ENCODE measurements around the gene CA5B.

The CA5B gene

DNA sequence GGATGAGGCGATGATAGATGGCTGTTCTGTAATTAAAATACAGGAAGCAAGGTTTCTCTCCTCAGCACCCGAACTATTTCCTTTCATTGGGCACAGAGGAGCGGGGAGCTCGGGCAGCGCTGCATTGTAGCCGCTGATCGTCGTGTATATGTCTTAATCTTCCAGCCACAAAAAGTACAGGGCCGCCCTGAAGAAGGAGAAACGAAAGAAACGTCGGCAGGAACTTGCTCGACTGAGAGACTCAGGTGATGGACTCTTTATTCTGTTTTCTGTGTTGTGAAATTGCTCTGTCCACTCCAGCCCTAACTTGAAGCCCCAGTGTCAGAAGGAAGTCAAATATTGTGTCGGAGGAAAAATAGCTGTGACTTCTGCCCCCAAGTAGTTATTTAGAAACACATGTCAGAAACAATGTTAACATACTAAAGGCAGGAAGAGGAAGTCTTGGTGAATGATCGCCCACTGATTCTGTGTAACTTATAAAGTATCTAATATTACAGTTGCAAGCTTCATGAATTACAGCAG, 52.8 kb downstream of the CA5B start:
- peak overlapping the region; percentile 73 to 82 for H3K4me3 ChIP-seq (replicated peaks in 1 of 2; ENCODE audit: low read depth in 2 of 2, low read length in 2 of 2)
- peak; percentile 4 to 17 for DNase-seq (ENCODE audit: low read depth in 2 of 2)
- TF ChIP-seq, protein P1, sequence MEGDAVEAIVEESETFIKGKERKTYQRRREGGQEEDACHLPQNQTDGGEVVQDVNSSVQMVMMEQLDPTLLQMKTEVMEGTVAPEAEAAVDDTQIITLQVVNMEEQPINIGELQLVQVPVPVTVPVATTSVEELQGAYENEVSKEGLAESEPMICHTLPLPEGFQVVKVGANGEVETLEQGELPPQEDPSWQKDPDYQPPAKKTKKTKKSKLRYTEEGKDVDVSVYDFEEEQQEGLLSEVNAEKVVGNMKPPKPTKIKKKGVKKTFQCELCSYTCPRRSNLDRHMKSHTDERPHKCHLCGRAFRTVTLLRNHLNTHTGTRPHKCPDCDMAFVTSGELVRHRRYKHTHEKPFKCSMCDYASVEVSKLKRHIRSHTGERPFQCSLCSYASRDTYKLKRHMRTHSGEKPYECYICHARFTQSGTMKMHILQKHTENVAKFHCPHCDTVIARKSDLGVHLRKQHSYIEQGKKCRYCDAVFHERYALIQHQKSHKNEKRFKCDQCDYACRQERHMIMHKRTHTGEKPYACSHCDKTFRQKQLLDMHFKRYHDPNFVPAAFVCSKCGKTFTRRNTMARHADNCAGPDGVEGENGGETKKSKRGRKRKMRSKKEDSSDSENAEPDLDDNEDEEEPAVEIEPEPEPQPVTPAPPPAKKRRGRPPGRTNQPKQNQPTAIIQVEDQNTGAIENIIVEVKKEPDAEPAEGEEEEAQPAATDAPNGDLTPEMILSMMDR (IDR thresholded peaks at IDR 0.05; ENCODE audit: low read depth, low read length): no peak

DNA sequence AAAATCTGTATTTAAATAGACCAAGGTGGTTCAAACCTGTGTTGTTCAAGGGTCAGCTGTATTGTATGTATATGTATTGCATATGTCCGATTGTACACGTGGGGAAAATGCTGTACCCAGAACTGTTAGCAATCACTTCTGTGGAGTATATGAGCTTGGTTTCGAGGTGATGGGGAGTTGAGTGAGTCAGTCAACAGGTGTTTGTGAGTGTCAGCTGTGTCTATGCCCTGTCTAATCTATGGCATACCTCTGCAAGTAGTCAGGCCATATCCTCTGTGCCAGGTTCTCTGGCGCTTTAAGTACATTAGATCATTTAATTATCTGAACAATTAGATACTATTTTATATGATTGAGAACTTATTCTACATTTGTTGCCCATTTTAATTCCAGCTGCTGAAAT, 59.6 kb downstream of the CA5B start:
- TF ChIP-seq, protein P1 (IDR thresholded peaks at IDR 0.05; ENCODE audit: low read depth, low read length): no peak
- H3K4me3 ChIP-seq (replicated peaks in 1 of 2; ENCODE audit: low read depth in 2 of 2, low read length in 2 of 2): no peak overlapping the region
- DNase-seq (ENCODE audit: low read depth in 2 of 2): no peak

DNA sequence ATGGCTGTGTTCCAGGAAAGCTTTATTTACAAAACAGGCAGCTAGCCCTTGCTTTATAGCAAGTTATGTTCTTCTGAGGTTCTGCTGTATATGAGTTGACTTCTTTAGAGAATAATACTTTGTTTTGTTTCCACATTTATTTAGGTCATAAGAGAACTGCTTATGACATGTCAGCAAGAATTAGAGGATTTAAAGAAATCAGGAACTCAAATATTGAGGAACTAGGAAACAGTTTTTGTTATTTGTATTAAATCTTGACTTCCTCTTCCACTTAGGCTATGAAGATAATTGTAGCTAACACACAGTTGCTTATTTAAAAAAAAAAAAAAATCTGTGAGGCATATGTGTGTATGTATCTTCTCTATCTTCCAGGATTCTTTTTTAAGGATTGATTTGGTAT, 66.5 kb downstream of the CA5B start:
- no peak overlapping the region for H3K4me3 ChIP-seq (replicated peaks in 1 of 2; ENCODE audit: low read depth in 2 of 2, low read length in 2 of 2)
- no peak for DNase-seq (ENCODE audit: low read depth in 2 of 2)
- TF ChIP-seq, protein P1 (IDR thresholded peaks at IDR 0.05; ENCODE audit: low read depth, low read length): no peak

DNA sequence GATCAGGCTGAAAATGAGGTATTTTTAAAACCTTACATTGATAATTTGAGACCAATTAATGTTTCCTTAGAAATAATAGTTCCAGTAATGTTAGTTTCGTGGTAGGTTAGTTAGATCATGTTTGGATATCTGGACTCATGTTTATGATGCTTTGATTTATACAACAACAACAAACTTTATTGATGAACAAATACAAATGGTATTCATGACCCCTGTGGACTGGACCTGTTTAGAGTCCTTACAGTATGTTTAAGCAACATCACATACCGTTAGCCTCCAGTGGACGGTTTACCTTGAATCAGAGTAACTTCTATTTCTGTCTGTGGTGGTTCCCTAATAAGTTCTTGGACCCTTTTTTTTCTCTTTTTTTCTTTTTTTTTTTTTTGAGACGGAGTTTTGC, 70.2 kb downstream of the CA5B start:
- H3K4me3 ChIP-seq (replicated peaks in 1 of 2; ENCODE audit: low read depth in 2 of 2, low read length in 2 of 2): no peak overlapping the region
- DNase-seq (ENCODE audit: low read depth in 2 of 2): no peak
- TF ChIP-seq, protein P1 (IDR thresholded peaks at IDR 0.05; ENCODE audit: low read depth, low read length): no peak

DNA sequence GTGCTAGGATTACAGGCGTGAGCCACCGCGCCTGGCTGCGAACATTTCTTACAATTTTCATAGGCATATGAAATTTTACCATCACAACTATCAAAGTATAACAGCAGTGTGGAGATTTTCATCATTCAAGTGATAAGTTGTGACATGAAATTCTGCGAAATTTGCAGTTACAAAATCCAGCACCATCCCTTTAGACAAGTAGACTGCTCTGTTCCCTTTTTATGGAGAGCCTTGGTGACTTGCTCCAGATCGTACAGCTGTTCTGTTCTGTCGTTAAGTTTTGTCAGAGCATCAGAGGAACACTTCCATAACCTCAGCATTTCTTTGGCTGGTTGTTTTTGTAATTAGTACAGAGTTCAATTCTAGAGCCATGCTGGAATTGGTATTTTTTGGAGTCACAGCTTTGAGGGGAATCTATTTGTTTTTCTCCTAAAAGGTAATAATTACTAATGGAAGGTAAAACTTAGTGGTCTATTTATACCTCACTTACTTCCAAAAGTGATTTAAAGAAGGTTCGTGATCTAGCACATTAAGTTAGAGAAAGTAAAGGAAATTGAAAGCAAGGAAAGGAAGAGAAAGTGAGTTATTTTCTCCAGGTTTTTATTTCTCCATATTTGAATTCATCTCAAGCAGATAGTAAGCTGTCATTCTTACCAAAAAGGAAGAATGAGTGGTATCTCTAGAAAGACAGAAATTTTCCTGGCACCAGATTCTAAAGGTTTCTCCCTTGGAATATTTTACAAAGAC, 74.3 kb downstream of the CA5B start:
- TF ChIP-seq, protein P1 (IDR thresholded peaks at IDR 0.05; ENCODE audit: low read depth, low read length): no peak
- no peak overlapping the region for H3K4me3 ChIP-seq (replicated peaks in 1 of 2; ENCODE audit: low read depth in 2 of 2, low read length in 2 of 2)
- no peak for DNase-seq (ENCODE audit: low read depth in 2 of 2)

DNA sequence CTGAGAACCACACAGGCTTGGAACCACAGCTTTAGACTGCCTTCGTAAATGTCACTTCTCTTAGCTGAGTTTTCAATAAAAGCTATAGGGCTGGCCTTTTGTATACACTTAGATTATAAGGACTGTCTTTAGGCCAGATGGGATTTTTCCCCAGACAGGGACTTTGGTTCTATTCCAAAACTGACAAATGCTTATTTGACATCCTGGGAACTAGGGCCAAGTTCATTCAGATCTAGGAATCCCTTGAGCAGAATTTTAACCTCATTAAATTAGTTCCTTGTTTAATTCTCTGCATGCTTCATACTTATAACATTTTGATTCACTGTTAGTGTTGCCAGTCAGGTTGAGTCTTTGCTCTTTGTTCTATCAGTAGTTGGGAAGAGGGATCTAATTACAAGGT, 75.3 kb downstream of the CA5B start:
- TF ChIP-seq, protein P1 (IDR thresholded peaks at IDR 0.05; ENCODE audit: low read depth, low read length): no peak
- DNase-seq (ENCODE audit: low read depth in 2 of 2): no peak
- no peak overlapping the region for H3K4me3 ChIP-seq (replicated peaks in 1 of 2; ENCODE audit: low read depth in 2 of 2, low read length in 2 of 2)
